Gastrocnemius medialis (tissue), 4 donors: ENCODE results near the gene CARM1. TPM values are rescaled to one million over a fixed set of nuclear protein-coding genes. Genes with fewer than 3 reads are reported as not detected.
A peak's percentile ranks its signal among the peaks of the same experiment; 100 is the strongest.

ENCODE experiments used
- ATAC-seq, 2 donors: fragments of 150-250 bp; one replicate each; pipeline ENCODE4 v1.9.1; 2016
- DNase-seq, 2 donors: peaks; one replicate each; pipeline ENCODE4 v3.0.0-alpha.2; 2019
- H3K27ac ChIP-seq, 4 donors: fragments of 200-600 bp; sonication (generic); 1 replicate in 1 of 4; 2 replicates in 3 of 4; pipeline ENCODE4 v1.5.1; 2016 to 2018; ENCODE audit warnings: mild to moderate bottlenecking in 2 of 4, moderate library complexity in 1 of 4
- H3K27me3 ChIP-seq, 3 donors: fragments of 200-600 bp; sonication (generic) in 2 of 3; 1 replicate in 1 of 3; 2 replicates in 2 of 3; pipeline versions ENCODE4 v1.5.1 to v1.6.0; 2016 to 2019; ENCODE audit warnings: mild to moderate bottlenecking in 1 of 3, moderate library complexity in 1 of 3
- H3K36me3 ChIP-seq, 2 donors: fragments of 200-600 bp; sonication (generic) in 1 of 2; one replicate each; pipeline ENCODE4 v1.5.1; 2017 to 2018
- H3K4me1 ChIP-seq, 2 donors: fragments of 200-600 bp; sonication (generic) in 1 of 2; one replicate each; pipeline ENCODE4 v1.5.1; 2016 to 2017; ENCODE audit warnings: mild to moderate bottlenecking in 2 of 2
- H3K4me3 ChIP-seq, 4 donors: fragments of 200-600 bp; sonication (generic) in 3 of 4; 1 replicate in 1 of 4; 2 replicates in 3 of 4; pipeline ENCODE4 v1.5.1; 2016 to 2019; ENCODE audit warnings: mild to moderate bottlenecking in 2 of 4
- H3K9me3 ChIP-seq, 3 donors: fragments of 200-600 bp; sonication (generic) in 2 of 3; 1 replicate in 1 of 3; 2 replicates in 2 of 3; pipeline ENCODE4 v1.5.1; 2016 to 2019
- CTCF ChIP-seq, 5 experiments: fragments of 450-650 bp in 3 of 5; fragments of 200-600 bp in 2 of 5; sonication (generic) in 2 of 5; IDR thresholded peaks in 4 of 5; conservative IDR thresholded peaks in 1 of 5; 1 replicate in 4 of 5; 2 replicates in 1 of 5; pipeline ENCODE4 v1.5.1; 2016 to 2019; ENCODE audit warnings: antibody characterized with exemption in 5 of 5, mild to moderate bottlenecking in 3 of 5, moderate library complexity in 3 of 5
- POLR2A ChIP-seq, 2 donors: fragments of 450-650 bp; IDR thresholded peaks; one replicate each; pipeline ENCODE4 v1.6.1; 2017; ENCODE audit warnings: antibody characterized with exemption in 2 of 2, mild to moderate bottlenecking in 2 of 2, moderate library complexity in 2 of 2
- in situ Hi-C, 4 donors: fragments of 200-750 bp; cut with MboI; loops; one replicate each; pipeline versions ENCODE4 v1.15.0 to v1.8.0; 2017; ENCODE audit warnings: low sequenced_read_pairs in 4 of 4
- intact Hi-C: fragments of 100-400 bp; cut with DNase I; formaldehyde crosslinking; loops from one replicate; pipeline ENCODE4 v1.15.1; 2023; ENCODE audit warnings: low total_unique reads
- total RNA-seq, 4 donors: library from RNA; depleted of rRNA; stranded (reverse); fragments of >200 nt; gene quantifications; one replicate each; pipeline versions ENCODE4 v1.1.0 to v1.2.3, GENCODE V29; 2016

The CARM1 gene
- total RNA-seq, 4 donors from 2014 or later: 31.2 to 58.5 (median 53.0) TPM

- TF ChIP-seq POLR2A (IDR thresholded peaks at IDR 0.05) (no peak), CTCF (IDR thresholded peaks at IDR 0.05 in 4 of 5, conservative IDR thresholded peaks at IDR 0.05 in 1 of 5) (no peak)
- H3K4me3 ChIP-seq: peak overlapping the region; percentile 86 to 96 (median 88)
- in situ Hi-C loops: loop anchor here in 2 of 4 donors (5.0 to 10.0 kb wide), 2 partner anchors 53 to 56 kb away; partner anchors contain the start of gene CARM1 (in 2 of the 2)
- no peaks in the 10 kb centered on the region for H3K27me3 ChIP-seq
- peaks cover 17 to 31% of the 10 kb centered on the region in 2 donors for H3K4me1 ChIP-seq
- ATAC-seq (peak; percentile 19 to 25), DNase-seq (peak in 1 of 2 donors; percentile 28)
- H3K27ac ChIP-seq: peak overlapping the region; percentile 82 to 92 (median 90)
- intact Hi-C loops: loop anchor here (1.0 to 2.0 kb wide), 2 partner anchors 33 to 57 kb away; partner anchors contain the start of genes CARM1 and SMARCA4
- peaks cover 0 to 18% of the 10 kb centered on the region in 2 donors for H3K36me3 ChIP-seq
- no peaks in the 10 kb centered on the region for H3K9me3 ChIP-seq
Observed at GRCh38 chr19:10927730-10928562, 56.6 kb downstream of the CARM1 start.

GRCh38 chr19:10928563-10929401, 57.4 kb downstream of the CARM1 start, which contains the start of the genes TIMM29 and YIPF2:
TIMM29 (plus strand) TSS chr19:10928811; CDS start chr19:10928823, 12 bp downstream.
YIPF2 (minus strand) TSS chr19:10928639; CDS start chr19:10928410, 229 bp downstream.
- peak; percentile 98 to 100 for ATAC-seq
- Histone ChIP-seq H3K27ac (peak within 1 kb of the TSS; percentile 82 to 92 (median 90)), H3K9me3 (no peaks in the 10 kb centered on the region), H3K4me3 (peak within 1 kb of the TSS; percentile 86 to 96 (median 88)), H3K36me3 (peaks cover 0 to 17% of the 10 kb centered on the region in 2 donors), H3K4me1 (peaks cover 17 to 31% of the 10 kb centered on the region in 2 donors), H3K27me3 (no peaks in the 10 kb centered on the region)
- DNase-seq: peak; percentile 98 to 99
- TF ChIP-seq CTCF (IDR thresholded peaks at IDR 0.05 in 4 of 5, conservative IDR thresholded peaks at IDR 0.05 in 1 of 5) (no peak), POLR2A (IDR thresholded peaks at IDR 0.05) (peak; percentile 66 to 77)
- in situ Hi-C loops (loop anchor here in 2 of 4 donors (5.0 to 10.0 kb wide), 2 partner anchors 54 to 56 kb away; partner anchors contain the start of gene CARM1 (in 2 of the 2)), intact Hi-C loops (loop anchor here (1.0 to 2.0 kb wide), 2 partner anchors 32 to 57 kb away; partner anchors contain the start of genes CARM1 and SMARCA4)

DNA sequence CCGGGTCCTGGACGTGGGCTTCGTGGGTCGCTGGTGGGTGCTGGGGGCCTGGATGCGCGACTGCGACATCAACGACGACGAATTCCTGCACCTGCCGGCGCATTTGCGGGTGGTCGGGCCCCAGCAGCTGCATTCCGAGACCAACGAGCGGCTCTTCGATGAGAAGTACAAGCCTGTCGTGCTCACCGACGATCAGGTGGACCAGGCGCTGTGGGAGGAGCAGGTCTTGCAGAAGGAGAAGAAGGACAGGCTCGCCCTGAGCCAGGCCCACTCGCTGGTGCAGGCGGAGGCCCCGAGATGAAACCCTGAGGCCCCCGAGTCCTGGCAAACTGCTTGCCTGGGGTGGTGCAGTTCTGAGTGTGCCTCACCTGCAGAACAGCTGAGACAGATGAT, 58.0 kb downstream of the CARM1 start:
- peak overlapping the region; percentile 86 to 96 (median 88) for H3K4me3 ChIP-seq
- no peak for DNase-seq
- in situ Hi-C loops (loop anchor here in 2 of 4 donors (5.0 to 10.0 kb wide), 2 partner anchors 55 to 57 kb away; partner anchors contain the start of gene CARM1 (in 2 of the 2)), intact Hi-C loops (loop anchor here (2.0 kb wide), 1 partner anchor 31 kb away; the partner anchor contains the start of gene SMARCA4)
- no peaks in the 10 kb centered on the region for H3K27me3 ChIP-seq
- peaks cover 0 to 15% of the 10 kb centered on the region in 2 donors for H3K36me3 ChIP-seq
- peak overlapping the region; percentile 82 to 92 (median 90) for H3K27ac ChIP-seq
- peaks cover 17 to 31% of the 10 kb centered on the region in 2 donors for H3K4me1 ChIP-seq
- no peak for TF ChIP-seq CTCF (IDR thresholded peaks at IDR 0.05 in 4 of 5, conservative IDR thresholded peaks at IDR 0.05 in 1 of 5)
- TF ChIP-seq POLR2A (IDR thresholded peaks at IDR 0.05): no peak
- ATAC-seq: no peak
- no peaks in the 10 kb centered on the region for H3K9me3 ChIP-seq
